Skeletal muscle cell (primary cell): ENCODE measurements around the gene RGS10.
A peak's percentile ranks its signal among the peaks of the same experiment; 100 is the strongest.
"Not testable (repeated sequence)": the region's sequence is repeated elsewhere in the genome, so short reads cannot be mapped to it uniquely, and the experiment has no call there.

Experiments
- DNase-seq: peaks from one replicate; pipeline ENCODE4 v3.0.0-alpha.2; 2010; ENCODE audit warnings: low read depth
- H3K4me3 ChIP-seq: 2 replicates; pipeline ENCODE4 v1.5.1; 2011; ENCODE audit warnings: low read depth, mild to moderate bottlenecking, control low read depth, low read length, moderate library complexity

The RGS10 gene

GRCh38 chr10:119542357-119542987, at the start of gene RGS10:
Gene RGS10 (minus strand): TSS chr10:119542719. CDS start chr10:119542638, 81 bp downstream.
- H3K4me3 ChIP-seq = peak within 1 kb of the TSS; percentile 79
- no peak for DNase-seq

DNA sequence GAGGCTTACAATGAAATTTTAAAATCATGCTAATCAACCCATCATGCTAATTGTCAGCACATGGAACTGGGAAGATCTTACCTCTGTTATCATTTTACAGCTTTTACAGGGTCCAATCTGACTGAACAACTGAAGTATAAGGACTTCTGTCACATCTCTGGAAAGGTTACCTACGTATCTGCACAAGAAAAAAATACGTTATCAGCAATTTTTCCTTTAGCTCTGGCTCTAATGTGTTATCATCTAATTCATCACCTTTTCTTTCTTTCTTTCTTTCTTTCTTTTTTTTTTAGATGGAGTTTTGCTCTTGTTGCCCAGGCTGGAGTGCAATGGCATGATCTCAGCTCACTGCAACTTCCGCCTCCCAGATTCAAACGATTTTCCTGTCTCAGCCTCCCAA, 45.6 kb upstream of the RGS10 start:
- no peak for DNase-seq
- H3K4me3 ChIP-seq = no peak overlapping the region

DNA sequence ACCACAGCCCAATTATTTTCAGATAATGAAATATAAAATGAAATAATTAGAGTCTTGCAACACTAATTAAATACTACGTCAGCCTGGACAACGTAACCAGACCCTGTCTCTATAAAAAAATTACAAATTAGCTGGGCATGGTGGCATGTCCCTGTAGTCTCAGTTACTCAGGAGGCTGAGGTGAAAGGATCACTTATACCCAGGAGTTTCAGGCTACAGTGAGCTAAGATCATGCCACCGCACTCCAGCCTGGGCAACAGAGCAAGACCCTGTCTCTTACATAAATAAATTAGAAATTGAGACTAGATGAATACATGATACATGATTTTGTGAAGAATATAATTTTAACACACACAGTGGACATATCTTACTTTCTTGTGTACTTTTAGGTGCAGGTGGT, 35.8 kb upstream of the RGS10 start:
- no peak for DNase-seq
- H3K4me3 ChIP-seq = no peak overlapping the region

DNA sequence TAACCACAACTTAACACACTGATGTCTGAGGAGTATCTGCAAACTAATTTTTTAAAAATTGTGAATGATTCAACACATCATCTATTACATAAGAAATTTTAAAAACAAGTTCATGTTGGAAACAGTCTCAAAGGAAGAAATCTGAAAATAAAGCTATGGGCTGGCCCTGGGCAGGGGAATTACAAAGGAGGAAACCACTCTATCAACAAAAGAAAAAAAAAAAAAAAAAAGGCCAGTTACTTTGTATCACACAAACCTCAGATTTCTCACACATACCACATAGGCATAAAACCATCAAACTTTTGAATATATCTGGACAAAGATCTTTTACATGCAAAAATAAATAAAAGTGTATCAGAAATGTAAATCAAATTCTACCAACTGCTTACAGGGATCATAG, 33.5 kb upstream of the RGS10 start:
- no peak for DNase-seq
- no peak overlapping the region for H3K4me3 ChIP-seq

DNA sequence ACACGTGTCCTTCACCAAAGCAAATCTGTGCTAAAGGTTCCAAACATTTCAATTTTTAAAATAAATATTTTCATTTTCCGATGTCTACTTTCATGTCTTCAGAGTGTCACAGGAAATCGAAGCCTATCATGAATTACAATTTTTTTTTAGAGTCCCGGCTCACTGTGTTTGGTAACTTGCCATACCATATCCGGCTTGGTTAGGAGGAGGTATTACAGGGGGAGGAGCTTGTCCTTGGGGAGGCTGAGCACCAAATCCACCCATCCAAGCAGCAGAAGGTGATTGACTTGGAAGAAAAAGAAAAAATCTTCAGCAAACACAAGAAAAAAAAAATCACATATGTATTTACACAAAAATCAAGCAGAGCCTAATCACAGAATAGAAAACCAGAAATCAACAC, 33.0 kb upstream of the RGS10 start:
- H3K4me3 ChIP-seq = no peak overlapping the region
- DNase-seq = no peak

- H3K4me3 ChIP-seq = no peak overlapping the region
- no peak for DNase-seq
Observed at GRCh38 chr10:119567978-119568377, 25.5 kb upstream of the RGS10 start.

- DNase-seq = no peak
- no peak overlapping the region for H3K4me3 ChIP-seq
Observed at GRCh38 chr10:119562097-119562496, 19.6 kb upstream of the RGS10 start.

DNA sequence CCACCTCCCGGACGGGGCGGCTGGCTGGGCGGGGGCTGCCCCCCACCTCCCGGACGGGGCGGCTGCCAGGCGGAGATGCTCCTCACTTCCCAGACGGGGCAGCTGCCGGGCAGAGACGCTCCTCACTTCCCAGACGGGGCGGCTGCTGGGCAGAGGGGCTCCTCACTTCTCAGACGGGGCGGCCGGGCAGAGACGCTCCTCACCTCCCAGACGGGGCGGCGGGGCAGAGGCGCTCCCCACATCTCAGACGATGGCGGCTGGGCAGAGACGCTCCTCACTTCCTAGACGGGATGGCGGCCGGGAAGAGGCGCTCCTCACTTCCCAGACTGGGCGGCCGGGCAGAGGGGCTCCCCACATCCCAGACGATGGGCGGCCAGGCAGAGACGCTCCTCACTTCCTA, 17.0 kb upstream of the RGS10 start:
- not testable (repeated sequence) for DNase-seq, H3K4me3 ChIP-seq

DNA sequence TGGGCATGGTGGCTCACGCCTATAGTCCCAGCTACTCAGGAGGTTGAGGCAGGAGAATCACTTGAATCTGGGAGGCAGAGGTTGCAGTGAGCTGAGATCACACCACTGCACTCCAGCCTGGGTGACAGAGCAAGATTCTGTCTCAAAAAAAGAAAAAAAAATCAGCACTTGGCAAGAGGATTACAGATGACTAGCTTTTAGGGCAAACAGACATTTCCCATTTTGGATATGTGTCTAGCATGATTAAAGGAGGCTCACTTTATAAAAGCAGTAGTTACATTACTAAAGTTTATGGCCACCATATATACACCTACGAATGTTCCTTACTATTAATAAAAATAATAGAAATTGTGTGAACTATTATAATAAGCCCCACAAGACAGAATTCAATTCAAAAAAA, 13.6 kb upstream of the RGS10 start:
- H3K4me3 ChIP-seq, DNase-seq: not testable (repeated sequence)

DNA sequence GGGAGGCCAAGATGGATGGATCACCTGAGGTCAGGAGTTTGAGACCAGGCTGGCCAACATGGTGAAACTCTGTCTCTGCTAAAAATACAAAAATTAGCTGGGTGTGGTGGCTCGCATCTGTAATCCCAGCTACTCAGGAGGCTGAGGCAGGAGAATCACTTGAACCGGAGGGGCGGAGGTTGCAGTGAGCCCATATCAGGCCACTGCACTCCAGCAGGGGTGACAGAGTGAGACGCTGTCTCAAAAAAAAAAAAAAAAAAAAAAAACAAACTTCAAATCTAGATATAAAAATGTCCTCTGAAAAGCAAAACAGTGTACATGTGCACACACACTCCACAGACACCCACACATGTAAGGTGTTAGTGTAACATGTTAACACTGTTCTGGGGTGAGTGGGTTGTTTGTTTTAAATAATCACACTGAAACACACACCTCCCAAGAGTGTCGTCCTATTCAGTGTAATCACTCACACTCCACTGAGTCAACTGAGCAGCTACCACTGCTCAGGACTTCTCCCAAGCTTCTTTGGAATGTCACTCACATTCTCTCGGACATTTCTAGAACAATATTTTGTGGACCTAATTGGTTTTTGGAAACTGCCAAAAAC, 12.8 kb upstream of the RGS10 start:
- no peak for DNase-seq
- no peak overlapping the region for H3K4me3 ChIP-seq

DNA sequence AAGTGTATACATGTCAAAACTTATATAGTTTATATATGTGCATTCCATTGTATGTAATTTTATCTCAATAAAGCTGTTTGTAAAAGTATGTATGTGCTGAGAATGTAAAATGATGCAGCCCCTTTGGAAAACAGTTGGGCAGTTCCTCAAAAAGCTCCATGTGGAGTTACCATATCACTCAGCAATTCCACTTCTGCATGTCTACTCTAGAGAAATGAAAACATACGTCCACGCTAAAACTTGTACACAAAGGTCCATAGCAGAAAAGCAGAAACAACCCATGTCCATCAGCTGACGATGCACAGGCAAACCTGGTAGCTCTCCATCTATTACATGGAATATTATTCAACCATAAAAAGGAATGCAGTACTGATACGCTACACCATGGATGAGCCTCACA, 8.3 kb upstream of the RGS10 start:
- no peak for DNase-seq

GRCh38 chr10:119549247-119549999, 6.9 kb upstream of the RGS10 start:
- DNase-seq = no peak
- no peak overlapping the region for H3K4me3 ChIP-seq

More for the DNA sequence above, 8.3 kb upstream of the RGS10 start:
- H3K4me3 ChIP-seq = no peak overlapping the region

DNA sequence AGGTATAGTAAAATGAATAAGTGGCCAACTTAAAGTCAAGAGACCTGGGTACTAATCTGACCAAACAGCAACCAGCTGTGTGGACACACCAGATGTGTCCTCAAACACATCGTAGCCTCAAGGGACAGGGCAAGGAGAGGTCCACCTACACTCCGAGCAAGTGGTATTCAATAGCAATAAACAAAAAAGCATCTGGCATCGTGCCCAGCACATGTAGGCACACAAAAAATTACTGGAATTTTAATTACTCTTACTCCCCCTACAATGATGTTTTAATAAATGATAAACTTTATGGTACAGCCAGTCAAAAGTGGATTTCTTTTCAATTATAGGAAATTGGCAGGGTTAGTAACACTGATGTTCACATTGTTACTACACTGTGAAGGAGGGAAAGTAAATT, 3.5 kb upstream of the RGS10 start:
- no peak overlapping the region for H3K4me3 ChIP-seq
- no peak for DNase-seq

- H3K4me3 ChIP-seq = no peak overlapping the region
- DNase-seq = no peak
Observed at GRCh38 chr10:119545310-119545709, 2.8 kb upstream of the RGS10 start.

GRCh38 chr10:119543814-119544642, 1.5 kb upstream of the RGS10 start:
- no peak for DNase-seq
- H3K4me3 ChIP-seq = peak overlapping the region; percentile 79

- peak overlapping the region; percentile 79 for H3K4me3 ChIP-seq
- DNase-seq = no peak
Observed at GRCh38 chr10:119542988-119543813, 682 bp upstream of the RGS10 start.

- no peak for DNase-seq
- H3K4me3 ChIP-seq = peak overlapping the region; percentile 79
Observed at GRCh38 chr10:119541459-119542356, 811 bp downstream of the RGS10 start.

DNA sequence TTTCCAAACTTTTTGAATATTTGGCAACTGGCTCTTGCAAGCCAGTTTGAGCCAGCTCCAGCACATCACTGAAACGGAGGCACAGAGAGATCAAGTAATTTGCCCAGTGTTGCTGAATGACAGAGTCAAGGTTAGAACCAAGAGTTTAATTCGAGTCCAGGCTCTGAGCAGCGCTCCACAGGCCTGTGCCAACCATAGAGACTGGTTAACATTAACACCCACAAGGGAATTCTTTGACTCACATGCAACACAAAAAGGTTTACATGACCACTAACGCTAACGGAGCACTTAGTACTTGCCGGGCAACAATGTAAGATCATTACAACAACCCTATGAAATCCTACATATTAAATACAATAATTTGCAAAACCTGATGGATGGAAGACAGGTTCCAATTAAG, 1.5 kb downstream of the RGS10 start:
- peak overlapping the region; percentile 79 for H3K4me3 ChIP-seq

More for the DNA sequence above, 1.5 kb downstream of the RGS10 start:
- no peak for DNase-seq
